H7 (cell line): ENCODE results near the gene PRAMEF12. TPM values are rescaled to one million over a fixed set of nuclear protein-coding genes. Genes with fewer than 3 reads are reported as not detected.
A peak's percentile ranks its signal among the peaks of the same experiment; 100 is the strongest.

Experiments
- DNase-seq: peaks from one replicate; pipeline ENCODE4 v3.0.0; 2012
- H3K27me3 ChIP-seq: 2 replicates; pipeline ENCODE4 v1.6.0; 2011; ENCODE audit warnings: mild to moderate bottlenecking, low read length; ENCODE audit not compliant: control insufficient read depth, insufficient read depth
- H3K36me3 ChIP-seq: replicated peaks from 2 replicates; pipeline ENCODE4 v1.5.1; 2011; ENCODE audit warnings: low read length; ENCODE audit not compliant: control insufficient read depth, insufficient read depth
- H3K4me3 ChIP-seq: 2 replicates; pipeline ENCODE4 v1.5.1; 2011; ENCODE audit warnings: low read depth, mild to moderate bottlenecking, control low read depth, low read length, moderate library complexity; ENCODE audit not compliant: insufficient read depth
- total RNA-seq: library from RNA; depleted of rRNA; stranded (reverse); fragments of >200 nt; shearing (Covaris generic); gene quantifications from 2 replicates; pipeline ENCODE4 v1.2.3, GENCODE V29; 2014

PRAMEF12 gene
- total RNA-seq, 1 experiment from 2014 or later = not detected

- Histone ChIP-seq H3K4me3 (no peak overlapping the region), H3K36me3 (no peaks in the 10 kb centered on the region), H3K27me3 (no peaks in the 10 kb centered on the region)
- peak; percentile 73 for DNase-seq
These were observed 13.2 kb upstream of the PRAMEF12 start for GRCh38 chr1:12760256-12760795.

- Histone ChIP-seq H3K36me3 (no peaks in the 10 kb centered on the region), H3K27me3 (no peaks in the 10 kb centered on the region), H3K4me3 (no peak overlapping the region)
- no peak for DNase-seq
These were observed 11.8 kb upstream of the PRAMEF12 start for GRCh38 chr1:12761781-12762180.

- no peaks in the 10 kb centered on the region for H3K27me3 ChIP-seq
- H3K36me3 ChIP-seq = no peaks in the 10 kb centered on the region
- no peak overlapping the region for H3K4me3 ChIP-seq
- DNase-seq = no peak
These were observed 10.8 kb upstream of the PRAMEF12 start for GRCh38 chr1:12762766-12763165.

GRCh38 chr1:12763479-12763878 is 10.1 kb upstream of the PRAMEF12 start:
- Histone ChIP-seq H3K27me3 (no peaks in the 10 kb centered on the region), H3K36me3 (no peaks in the 10 kb centered on the region), H3K4me3 (no peak overlapping the region)
- DNase-seq = no peak

GRCh38 chr1:12764016-12764415 is 9.5 kb upstream of the PRAMEF12 start:
- DNase-seq = peak; percentile 56
- no peaks in the 10 kb centered on the region for H3K36me3 ChIP-seq
- H3K27me3 ChIP-seq = no peaks in the 10 kb centered on the region

GRCh38 chr1:12769031-12769430 is 4.5 kb upstream of the PRAMEF12 start:
- H3K27me3 ChIP-seq = no peaks in the 10 kb centered on the region; the same call in 1 of the 2 replicates
- H3K36me3 ChIP-seq = no peaks in the 10 kb centered on the region
- peak; percentile 2 for DNase-seq
- H3K4me3 ChIP-seq = no peak overlapping the region

More at GRCh38 chr1:12764016-12764415, 9.5 kb upstream of the PRAMEF12 start:
- H3K4me3 ChIP-seq = no peak overlapping the region

GRCh38 chr1:12769976-12770505 is 3.5 kb upstream of the PRAMEF12 start:
- Histone ChIP-seq H3K4me3 (no peak overlapping the region), H3K36me3 (no peaks in the 10 kb centered on the region), H3K27me3 (no peaks in the 10 kb centered on the region; the same call in 1 of the 2 replicates)
- peak; percentile 0 for DNase-seq

- Histone ChIP-seq H3K4me3 (no peak overlapping the region), H3K27me3 (no peaks in the 10 kb centered on the region; the same call in 1 of the 2 replicates), H3K36me3 (no peaks in the 10 kb centered on the region)
- peak; percentile 1 for DNase-seq
These were observed 2.9 kb upstream of the PRAMEF12 start for GRCh38 chr1:12770620-12771019.

GRCh38 chr1:12771186-12771585 is 2.4 kb upstream of the PRAMEF12 start:
- DNase-seq = peak; percentile 2
- no peaks in the 10 kb centered on the region; the same call in 1 of the 2 replicates for H3K27me3 ChIP-seq
- H3K36me3 ChIP-seq = no peaks in the 10 kb centered on the region
- H3K4me3 ChIP-seq = no peak overlapping the region

GRCh38 chr1:12772520-12772919 is 1.0 kb upstream of the PRAMEF12 start:
- H3K4me3 ChIP-seq = no peak overlapping the region
- DNase-seq = peak; percentile 2
- H3K36me3 ChIP-seq = no peaks in the 10 kb centered on the region
- H3K27me3 ChIP-seq = no peaks in the 10 kb centered on the region; the same call in 1 of the 2 replicates

- no peaks in the 10 kb centered on the region; the same call in 1 of the 2 replicates for H3K27me3 ChIP-seq
- no peak overlapping the region for H3K4me3 ChIP-seq
- H3K36me3 ChIP-seq = no peaks in the 10 kb centered on the region
- DNase-seq = no peak
These were observed 1.3 kb downstream of the PRAMEF12 start for GRCh38 chr1:12774801-12775345.

- Histone ChIP-seq H3K4me3 (no peak overlapping the region), H3K36me3 (no peaks in the 10 kb centered on the region), H3K27me3 (no peaks in the 10 kb centered on the region; the same call in 1 of the 2 replicates)
- DNase-seq = peak; percentile 0
These were observed 1.9 kb downstream of the PRAMEF12 start for GRCh38 chr1:12775443-12775842.

- Histone ChIP-seq H3K36me3 (no peaks in the 10 kb centered on the region), H3K27me3 (no peaks in the 10 kb centered on the region; the same call in 1 of the 2 replicates), H3K4me3 (no peak overlapping the region)
- DNase-seq = peak; percentile 3
These were observed 3.4 kb downstream of the PRAMEF12 start for GRCh38 chr1:12776801-12777557.

- no peak overlapping the region for H3K4me3 ChIP-seq
- peak; percentile 6 for DNase-seq
- no peaks in the 10 kb centered on the region for H3K36me3 ChIP-seq
- no peaks in the 10 kb centered on the region; the same call in 1 of the 2 replicates for H3K27me3 ChIP-seq
These were observed 4.5 kb downstream of the PRAMEF12 start for GRCh38 chr1:12778061-12778460.

GRCh38 chr1:12778907-12779306 is 5.4 kb downstream of the PRAMEF12 start:
- no peak overlapping the region for H3K4me3 ChIP-seq
- H3K27me3 ChIP-seq = no peaks in the 10 kb centered on the region; the same call in 1 of the 2 replicates
- no peak for DNase-seq
- no peaks in the 10 kb centered on the region for H3K36me3 ChIP-seq
